ENCODE results near the gene NFIA.

DNA sequence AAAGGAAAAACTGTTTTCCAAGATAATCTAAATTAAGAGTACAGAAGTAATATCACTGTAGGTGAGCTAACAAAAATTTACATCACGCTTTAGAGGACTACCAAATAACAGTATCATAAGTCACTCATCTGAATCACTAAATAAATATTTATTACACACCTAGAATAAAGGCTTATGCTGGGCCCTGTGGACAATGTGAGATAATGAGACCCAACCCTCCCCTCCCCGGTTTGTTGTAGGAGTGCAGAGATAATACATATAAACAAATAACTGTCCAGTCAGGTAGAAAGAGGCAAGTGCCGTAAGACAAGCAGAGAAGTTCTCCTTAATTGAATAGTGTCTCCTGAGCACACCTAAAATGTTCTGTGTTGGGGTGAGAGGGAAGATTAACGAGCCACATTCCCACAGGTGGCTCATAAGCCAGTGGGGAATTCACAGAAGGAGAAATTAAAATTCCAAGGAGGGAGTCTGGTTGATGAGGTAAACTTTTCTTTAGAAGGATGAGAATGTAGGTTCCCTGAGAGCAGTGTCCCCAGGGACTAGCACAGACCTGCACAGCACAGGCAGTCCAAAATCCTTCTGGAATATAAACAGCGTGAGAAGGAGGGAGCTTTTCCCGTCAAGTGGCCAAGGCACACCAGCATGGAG lies 241.4 kb downstream of the NFIA start:
- TF ChIP-seq CTCF (conservative IDR thresholded peaks at IDR 0.05; ENCODE audit: low read depth, low read length) (no peak), EZH2 (IDR thresholded peaks at IDR 0.05; ENCODE audit: low read length, unreplicated experiment) (no peak), EZH2phosphoT487 (IDR thresholded peaks at IDR 0.05; ENCODE audit: borderline replicate concordance, low read length) (no peak)

All from PC-3 (cell line).